ENCODE results near the gene MGLL.

Gene MGLL

GRCh38 chr3:127746400-127747057, 75.8 kb downstream of the MGLL start:
- Mint-ChIP-seq H3K4me3 (no peak overlapping the region), H3K9me3 (ENCODE audit: low read depth) (no peaks in the 10 kb centered on the region), H3K4me1 (ENCODE audit: low read depth) (peaks cover 10% of the 10 kb centered on the region), H3K27ac (no peak overlapping the region), H3K27me3 (peaks cover 3% of the 10 kb centered on the region), H3K36me3 (no peaks in the 10 kb centered on the region)

GRCh38 chr3:127745656-127746399, 76.5 kb downstream of the MGLL start:
- Mint-ChIP-seq H3K9me3 (ENCODE audit: low read depth) (no peaks in the 10 kb centered on the region), H3K4me1 (ENCODE audit: low read depth) (peaks cover 9% of the 10 kb centered on the region), H3K27ac (no peak overlapping the region), H3K4me3 (no peak overlapping the region), H3K36me3 (no peaks in the 10 kb centered on the region), H3K27me3 (peaks cover 2% of the 10 kb centered on the region)

- Mint-ChIP-seq H3K36me3 (no peaks in the 10 kb centered on the region), H3K4me1 (ENCODE audit: low read depth) (peaks cover 2% of the 10 kb centered on the region), H3K27me3 (peaks cover 3% of the 10 kb centered on the region), H3K9me3 (ENCODE audit: low read depth) (no peaks in the 10 kb centered on the region), H3K27ac (no peak overlapping the region), H3K4me3 (no peak overlapping the region)
Observed at GRCh38 chr3:127744875-127745274, 77.4 kb downstream of the MGLL start.

- no peaks in the 10 kb centered on the region for H3K9me3 Mint-ChIP-seq (ENCODE audit: low read depth)
- H3K4me3 Mint-ChIP-seq, result no peak overlapping the region
- peaks cover 2% of the 10 kb centered on the region for H3K27me3 Mint-ChIP-seq
- no peaks in the 10 kb centered on the region for H3K36me3 Mint-ChIP-seq
- no peaks in the 10 kb centered on the region for H3K4me1 Mint-ChIP-seq (ENCODE audit: low read depth)
- H3K27ac Mint-ChIP-seq, result no peak overlapping the region
Observed at GRCh38 chr3:127744253-127744815, 78.0 kb downstream of the MGLL start.

GRCh38 chr3:127743351-127744252, 78.7 kb downstream of the MGLL start:
- peaks cover 2% of the 10 kb centered on the region for H3K27me3 Mint-ChIP-seq
- no peak overlapping the region for H3K4me3 Mint-ChIP-seq
- no peaks in the 10 kb centered on the region for H3K9me3 Mint-ChIP-seq (ENCODE audit: low read depth)
- no peaks in the 10 kb centered on the region for H3K4me1 Mint-ChIP-seq (ENCODE audit: low read depth)
- no peaks in the 10 kb centered on the region for H3K36me3 Mint-ChIP-seq
- no peak overlapping the region for H3K27ac Mint-ChIP-seq

GRCh38 chr3:127742580-127742979, 79.7 kb downstream of the MGLL start:
- Mint-ChIP-seq H3K27ac (no peak overlapping the region), H3K27me3 (peaks cover 2% of the 10 kb centered on the region), H3K36me3 (no peaks in the 10 kb centered on the region), H3K4me3 (no peak overlapping the region), H3K9me3 (ENCODE audit: low read depth) (no peaks in the 10 kb centered on the region), H3K4me1 (ENCODE audit: low read depth) (no peaks in the 10 kb centered on the region)

GRCh38 chr3:127741690-127742089, 80.6 kb downstream of the MGLL start:
- H3K27ac Mint-ChIP-seq, result no peak overlapping the region
- H3K27me3 Mint-ChIP-seq, result peaks cover 2% of the 10 kb centered on the region
- no peaks in the 10 kb centered on the region for H3K36me3 Mint-ChIP-seq
- H3K4me3 Mint-ChIP-seq, result no peak overlapping the region
- H3K9me3 Mint-ChIP-seq (ENCODE audit: low read depth), result no peaks in the 10 kb centered on the region
- H3K4me1 Mint-ChIP-seq (ENCODE audit: low read depth), result no peaks in the 10 kb centered on the region

GRCh38 chr3:127741246-127741645, 81.1 kb downstream of the MGLL start:
- no peak overlapping the region for H3K4me3 Mint-ChIP-seq
- H3K27me3 Mint-ChIP-seq, result peaks cover 2% of the 10 kb centered on the region
- no peak overlapping the region for H3K27ac Mint-ChIP-seq
- H3K9me3 Mint-ChIP-seq (ENCODE audit: low read depth), result no peaks in the 10 kb centered on the region
- no peaks in the 10 kb centered on the region for H3K4me1 Mint-ChIP-seq (ENCODE audit: low read depth)
- no peaks in the 10 kb centered on the region for H3K36me3 Mint-ChIP-seq

GRCh38 chr3:127740136-127740915, 82.0 kb downstream of the MGLL start:
- Mint-ChIP-seq H3K4me1 (ENCODE audit: low read depth) (no peaks in the 10 kb centered on the region), H3K27me3 (peaks cover 4% of the 10 kb centered on the region), H3K9me3 (ENCODE audit: low read depth) (no peaks in the 10 kb centered on the region), H3K4me3 (no peak overlapping the region), H3K36me3 (no peaks in the 10 kb centered on the region), H3K27ac (no peak overlapping the region)

- H3K36me3 Mint-ChIP-seq, result no peaks in the 10 kb centered on the region
- H3K27ac Mint-ChIP-seq, result no peak overlapping the region
- H3K27me3 Mint-ChIP-seq, result peaks cover 7% of the 10 kb centered on the region
Observed at GRCh38 chr3:127739347-127740135, 82.8 kb downstream of the MGLL start.

GRCh38 chr3:127738192-127738840, 84.0 kb downstream of the MGLL start:
- no peaks in the 10 kb centered on the region for H3K36me3 Mint-ChIP-seq
- H3K4me1 Mint-ChIP-seq (ENCODE audit: low read depth), result no peaks in the 10 kb centered on the region
- peaks cover 8% of the 10 kb centered on the region for H3K27me3 Mint-ChIP-seq
- H3K9me3 Mint-ChIP-seq (ENCODE audit: low read depth), result no peaks in the 10 kb centered on the region
- H3K4me3 Mint-ChIP-seq, result no peak overlapping the region
- no peak overlapping the region for H3K27ac Mint-ChIP-seq

More at GRCh38 chr3:127739347-127740135, 82.8 kb downstream of the MGLL start:
- no peaks in the 10 kb centered on the region for H3K9me3 Mint-ChIP-seq (ENCODE audit: low read depth)
- no peak overlapping the region for H3K4me3 Mint-ChIP-seq
- H3K4me1 Mint-ChIP-seq (ENCODE audit: low read depth), result no peaks in the 10 kb centered on the region

- H3K27me3 Mint-ChIP-seq, result peaks cover 13% of the 10 kb centered on the region
- no peak overlapping the region for H3K27ac Mint-ChIP-seq
- H3K4me3 Mint-ChIP-seq, result no peak overlapping the region
- no peaks in the 10 kb centered on the region for H3K36me3 Mint-ChIP-seq
- H3K9me3 Mint-ChIP-seq (ENCODE audit: low read depth), result no peaks in the 10 kb centered on the region
- H3K4me1 Mint-ChIP-seq (ENCODE audit: low read depth), result no peaks in the 10 kb centered on the region
Observed at GRCh38 chr3:127736801-127737539, 85.3 kb downstream of the MGLL start.

All from activated naive CD8-positive, alpha-beta T cell (primary cell).